ENCODE measurements around the gene FAM227B.

- TF ChIP-seq CTCF (conservative IDR thresholded peaks at IDR 0.05) (no peak), EZH2 (IDR thresholded peaks at IDR 0.05; ENCODE audit: low read depth) (no peak)
These were observed 338.3 kb downstream of the FAM227B start for GRCh38 chr15:49282366-49282765.

All from PC-9 (cell line).